HG03097 (cell line): ENCODE measurements around the gene BUB1.
"Not testable (repeated sequence)": the region's sequence is repeated elsewhere in the genome, so short reads cannot be mapped to it uniquely, and the experiment has no call there.

Source experiments
- ATAC-seq: cut with Tn5 transposase; IDR thresholded peaks from one replicate; pipeline ENCODE4 v1.9.1; 2021; ENCODE audit not compliant: unreplicated experiment, low FRiP score

Gene BUB1

DNA sequence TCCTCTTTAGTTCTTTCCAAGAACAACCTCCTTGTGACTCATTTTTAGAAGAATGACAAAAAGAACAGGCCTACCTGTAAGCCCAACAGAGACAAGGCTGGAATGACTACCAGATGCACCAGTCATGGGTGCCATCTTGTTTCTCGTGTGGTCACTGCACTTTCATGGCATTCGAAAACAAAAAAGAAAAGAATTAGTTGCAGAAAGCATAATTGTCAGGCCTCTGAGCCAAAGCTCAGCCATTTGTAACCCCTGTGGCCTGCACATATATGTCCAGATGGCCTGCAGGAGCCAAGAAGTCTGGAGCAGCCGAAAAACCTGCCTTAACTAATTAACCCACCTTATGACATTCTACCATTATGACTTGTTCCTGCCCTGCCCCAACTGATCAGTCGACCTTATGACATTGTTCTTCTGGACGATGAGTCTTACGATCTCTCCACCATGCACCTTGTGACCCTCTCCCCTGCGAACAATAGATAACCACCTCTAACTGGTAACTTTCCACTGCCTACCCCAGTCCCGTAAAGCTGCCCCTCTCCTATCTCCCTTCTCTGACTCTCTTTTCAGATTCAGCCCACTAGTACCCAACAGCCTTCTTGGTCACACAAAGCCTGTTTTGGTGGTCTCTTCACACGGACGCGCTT is 13.9 kb upstream of the BUB1 start:
- no peak for ATAC-seq

DNA sequence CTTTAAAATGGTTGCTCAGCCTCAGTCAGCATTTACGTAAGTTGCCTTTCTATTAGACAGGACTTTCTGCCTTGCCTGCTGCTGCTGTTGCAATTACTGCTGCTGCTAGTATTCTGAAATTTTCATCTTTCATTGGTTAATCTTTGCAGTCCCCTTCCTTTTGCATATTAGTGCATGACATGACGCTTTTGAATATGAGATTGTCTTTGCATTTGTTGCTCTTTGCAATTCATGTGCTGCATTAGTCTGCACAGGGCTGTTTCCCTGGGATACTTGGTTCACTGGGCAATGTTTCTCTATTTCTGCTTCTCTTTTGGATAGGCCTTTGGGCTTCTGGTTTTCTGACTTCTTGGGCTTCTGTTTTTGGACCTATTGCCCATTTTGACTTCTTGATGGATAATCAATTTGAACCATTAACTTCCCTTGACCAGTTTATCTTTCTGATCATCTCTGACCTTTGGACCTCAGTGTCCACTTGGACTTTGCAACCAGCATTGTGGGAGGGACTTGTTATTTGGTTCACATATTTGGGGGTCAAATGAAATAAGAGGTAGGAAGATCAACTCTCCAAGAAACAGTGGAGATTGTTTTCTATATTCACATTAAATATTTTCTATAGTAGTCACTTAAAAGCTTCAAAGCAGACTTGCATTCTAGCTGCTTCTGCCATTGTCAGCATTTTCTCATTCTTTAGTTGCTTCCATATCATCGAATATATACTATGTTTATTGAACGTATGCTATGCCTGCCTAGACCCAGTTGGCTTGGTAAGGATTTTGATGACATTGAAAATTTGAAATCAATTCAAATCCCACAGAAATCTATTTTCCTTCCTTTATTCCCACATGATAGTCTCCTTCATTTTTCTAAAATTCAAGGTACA is 12.5 kb upstream of the BUB1 start:
- ATAC-seq: no peak

DNA sequence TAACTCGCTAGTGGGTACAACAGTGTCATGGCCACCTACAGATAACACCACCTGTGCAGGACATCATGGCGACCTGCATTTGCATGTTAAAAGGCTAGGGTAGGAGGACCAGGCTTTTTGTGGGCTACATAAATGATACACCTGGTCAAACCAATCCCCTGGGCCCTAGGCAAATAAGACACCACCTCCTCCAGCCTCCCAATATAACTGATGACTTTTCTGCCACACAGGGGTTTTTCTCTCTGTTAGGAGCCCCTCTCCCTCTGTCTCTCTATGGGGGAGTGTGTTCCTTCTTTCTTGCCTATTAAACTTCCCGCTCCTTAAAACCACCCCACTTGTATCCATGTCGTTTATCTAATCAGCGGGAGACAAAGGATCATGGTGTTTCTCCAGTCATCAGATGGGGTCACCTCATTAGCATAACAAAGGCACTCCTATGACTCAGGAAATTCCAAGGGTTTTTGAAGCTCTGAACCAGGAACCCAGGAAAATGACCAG is 10.8 kb upstream of the BUB1 start:
- no peak for ATAC-seq

DNA sequence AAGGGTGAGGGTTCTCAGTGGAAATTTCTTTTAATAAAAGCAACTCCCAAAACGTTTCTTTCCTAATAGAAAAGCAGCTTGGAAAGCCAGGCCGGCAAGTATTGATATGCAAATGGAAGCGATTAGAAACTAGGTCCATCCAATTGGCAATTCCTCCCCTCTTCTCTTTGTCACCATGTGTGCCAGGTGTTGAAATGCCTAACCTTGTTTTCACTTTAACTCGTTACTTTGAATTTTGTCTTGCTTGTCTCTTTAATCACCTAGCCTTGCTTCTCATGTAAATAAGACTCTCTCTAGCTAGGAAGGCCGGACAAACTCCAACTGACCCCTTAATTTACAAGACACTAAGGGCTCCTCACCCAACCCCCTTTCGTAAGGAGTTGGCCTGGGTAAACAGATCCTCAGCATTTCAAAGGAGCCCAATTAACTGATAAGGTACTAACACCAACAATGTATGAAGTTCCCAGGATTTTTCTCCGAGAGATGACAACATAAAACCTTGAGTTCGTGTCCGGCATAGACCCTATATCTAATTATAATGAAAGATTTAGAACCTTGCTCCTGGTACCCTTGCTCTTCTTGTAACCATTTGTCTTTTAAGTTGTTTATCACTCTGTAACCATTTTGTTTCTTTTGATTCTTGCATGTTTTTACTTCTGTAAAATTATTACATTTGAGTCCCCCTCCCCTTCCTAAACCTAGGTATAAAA is 10.1 kb upstream of the BUB1 start:
- not testable (repeated sequence) for ATAC-seq

DNA sequence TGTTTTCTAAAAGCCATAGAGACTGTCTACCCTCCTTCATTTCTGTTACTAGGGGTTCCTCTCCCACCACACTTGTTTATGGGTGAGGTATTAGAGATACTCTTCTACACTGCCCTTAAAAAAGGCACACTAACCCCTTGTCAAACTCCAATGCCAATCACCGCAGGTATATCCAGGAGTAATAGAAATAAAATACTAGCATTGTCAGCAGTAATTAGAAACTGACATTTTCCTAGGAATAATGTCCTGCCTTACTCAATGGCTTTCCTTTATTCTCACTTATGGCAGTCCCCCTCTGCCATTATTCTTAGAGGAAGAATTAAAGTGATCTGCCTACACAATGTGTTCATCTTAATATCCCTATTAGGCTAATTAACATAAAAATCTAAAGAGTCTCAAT is 5.0 kb upstream of the BUB1 start:
- no peak for ATAC-seq

DNA sequence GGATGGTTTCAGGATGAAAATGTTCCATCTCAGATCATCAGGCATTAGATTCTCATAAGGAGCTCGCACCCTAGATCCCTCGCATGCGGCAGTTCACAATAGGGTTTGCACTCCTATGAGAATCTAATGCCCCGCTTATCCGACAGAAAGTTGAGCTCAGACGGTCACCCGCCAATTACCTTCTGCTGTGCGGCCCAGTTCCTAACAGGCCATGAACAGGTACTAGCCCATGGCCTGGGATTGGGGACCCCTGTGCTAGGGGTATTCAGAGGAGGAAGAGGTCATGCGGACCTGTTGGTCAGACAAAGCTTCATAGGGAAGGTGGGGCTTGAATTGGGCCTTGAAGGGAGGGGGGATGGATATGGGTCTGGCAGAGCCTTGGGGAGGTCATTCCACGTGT is 4.4 kb upstream of the BUB1 start:
- ATAC-seq: no peak

DNA sequence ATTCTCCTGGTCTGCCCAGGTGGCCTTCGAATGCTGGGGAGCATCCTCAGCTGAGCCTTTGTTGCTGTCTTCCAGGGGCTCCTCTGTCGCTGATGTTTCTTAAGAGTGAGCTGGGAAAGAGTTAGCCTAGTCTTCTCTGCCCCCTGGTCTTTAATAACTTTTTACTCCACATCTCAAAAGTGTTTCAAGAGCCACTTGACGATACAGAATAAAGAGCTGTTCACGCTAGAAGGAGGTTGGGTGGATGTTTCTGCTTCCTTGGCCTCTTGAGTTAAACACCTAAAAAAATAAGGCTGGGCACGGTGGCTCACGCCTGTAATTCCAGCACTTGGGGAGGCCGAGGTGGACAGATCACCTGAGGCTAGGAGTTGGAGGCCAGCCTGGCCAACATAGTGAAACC is 2.8 kb upstream of the BUB1 start:
- no peak for ATAC-seq

DNA sequence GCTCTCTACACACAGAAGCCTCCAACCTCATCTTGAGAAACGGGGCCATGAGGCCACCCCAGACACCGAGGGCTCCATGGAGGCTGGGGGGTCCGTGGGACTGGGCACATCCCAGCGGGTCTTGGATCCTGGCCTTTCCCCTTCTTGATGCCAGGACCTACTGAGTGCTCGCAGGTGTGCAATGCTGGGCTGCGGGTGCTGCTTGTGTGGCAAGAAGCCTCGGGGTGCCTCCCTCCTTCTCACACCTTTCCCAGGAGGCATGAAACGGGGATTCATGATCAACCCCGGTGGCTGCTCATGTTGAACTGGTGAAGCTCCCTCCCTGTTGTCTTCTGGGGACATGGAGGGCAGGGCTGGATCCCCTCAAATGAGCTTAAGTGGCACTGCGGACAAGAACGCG is 2.0 kb upstream of the BUB1 start:
- ATAC-seq: no peak

DNA sequence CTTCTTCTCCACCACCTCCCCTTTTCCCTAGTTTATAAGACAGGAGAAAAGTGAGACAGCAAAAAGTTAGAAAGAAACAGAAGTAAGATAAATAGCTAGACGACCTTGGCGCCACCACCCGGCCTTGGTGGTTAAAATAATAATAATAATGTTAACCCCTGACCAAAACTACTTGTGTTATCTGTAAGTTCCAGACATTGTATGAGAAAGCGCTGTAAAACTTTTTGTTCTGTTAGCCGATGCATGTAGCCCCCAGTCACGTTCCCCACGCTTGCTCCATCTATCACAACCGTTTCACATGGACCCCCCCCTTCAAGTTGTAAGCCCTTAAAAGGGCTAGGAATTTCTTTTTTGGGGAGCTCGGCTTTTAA is 1.5 kb upstream of the BUB1 start:
- ATAC-seq: no peak

DNA sequence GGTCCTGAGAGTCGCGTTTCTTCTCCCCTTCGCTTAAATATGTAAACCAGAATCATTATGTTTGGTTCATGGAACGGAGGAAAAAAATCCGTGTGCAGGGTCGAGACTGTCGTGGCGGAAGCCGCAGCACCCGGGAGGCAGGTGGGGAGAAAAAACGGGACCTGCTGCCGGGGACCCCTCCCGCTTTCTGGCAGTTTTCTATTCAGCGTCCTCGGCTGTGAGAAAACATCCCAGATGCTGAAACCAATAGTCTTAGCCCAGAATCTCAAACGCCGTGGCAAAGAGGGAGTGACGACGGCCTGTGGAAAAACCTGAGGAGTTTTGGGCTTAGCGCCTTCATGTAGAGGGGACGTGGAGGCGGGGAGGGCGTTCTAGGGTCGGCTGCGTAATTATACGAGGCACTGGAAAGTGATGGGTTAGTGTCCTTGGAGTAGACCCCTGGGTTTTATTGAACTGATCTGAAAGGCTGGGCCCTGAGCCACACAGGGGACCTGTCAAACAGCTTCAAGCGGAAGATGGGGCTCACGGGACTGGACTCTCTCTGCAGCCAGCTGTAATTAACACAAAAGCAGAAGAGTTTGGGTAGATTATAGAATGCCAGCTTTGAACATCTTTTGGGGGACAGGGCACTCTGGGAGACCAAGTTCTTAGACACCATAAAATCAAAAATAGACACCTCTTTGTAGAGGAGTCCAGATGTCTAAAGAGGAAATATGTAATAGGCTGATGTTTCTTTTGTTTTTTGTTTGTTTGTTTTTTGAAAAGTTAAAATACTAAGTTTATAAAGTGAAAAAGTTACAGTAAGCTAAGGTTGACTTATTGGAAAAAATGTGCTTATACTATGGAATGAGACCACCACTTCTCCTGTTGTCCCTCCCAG is 834 bp upstream of the BUB1 start:
- no peak for ATAC-seq

DNA sequence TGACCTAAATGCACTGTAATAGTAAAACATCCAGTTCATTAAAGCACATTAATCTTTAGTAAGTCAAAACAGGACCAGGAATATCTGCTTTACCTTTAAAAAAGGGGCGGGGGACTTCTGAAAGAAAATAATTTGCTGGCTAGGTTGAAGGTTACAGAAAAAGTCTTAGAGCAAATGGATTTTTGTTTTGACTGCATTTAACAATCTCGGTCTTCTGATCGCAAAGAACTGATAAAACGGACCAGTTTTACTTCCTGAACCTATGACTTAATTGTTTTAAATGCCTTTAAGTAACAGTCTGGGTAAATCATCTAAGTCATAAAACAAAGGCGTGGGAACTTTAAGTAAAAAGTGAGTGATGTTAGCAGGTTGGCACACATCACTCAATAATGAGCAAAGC is 783 bp downstream of the BUB1 start:
- ATAC-seq: no peak

DNA sequence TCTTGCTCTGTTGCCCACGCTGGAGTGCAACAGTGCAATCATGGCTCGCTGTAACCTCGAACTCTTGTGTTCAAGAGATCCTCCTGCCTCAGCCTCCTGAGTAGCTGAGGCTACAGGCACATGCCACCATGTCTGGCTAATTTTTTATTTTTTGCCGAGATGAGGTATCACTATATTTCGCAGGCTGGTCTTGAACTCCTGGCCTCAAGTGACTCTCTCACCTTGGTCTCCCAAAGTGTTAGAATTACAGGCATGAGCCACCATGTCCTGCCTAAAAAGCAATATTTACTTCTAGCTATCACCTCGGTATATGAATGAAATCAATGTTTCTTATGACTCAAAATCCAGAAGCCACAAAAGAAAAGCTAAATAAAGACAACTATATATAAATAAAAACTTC is 2.2 kb downstream of the BUB1 start:
- no peak for ATAC-seq

DNA sequence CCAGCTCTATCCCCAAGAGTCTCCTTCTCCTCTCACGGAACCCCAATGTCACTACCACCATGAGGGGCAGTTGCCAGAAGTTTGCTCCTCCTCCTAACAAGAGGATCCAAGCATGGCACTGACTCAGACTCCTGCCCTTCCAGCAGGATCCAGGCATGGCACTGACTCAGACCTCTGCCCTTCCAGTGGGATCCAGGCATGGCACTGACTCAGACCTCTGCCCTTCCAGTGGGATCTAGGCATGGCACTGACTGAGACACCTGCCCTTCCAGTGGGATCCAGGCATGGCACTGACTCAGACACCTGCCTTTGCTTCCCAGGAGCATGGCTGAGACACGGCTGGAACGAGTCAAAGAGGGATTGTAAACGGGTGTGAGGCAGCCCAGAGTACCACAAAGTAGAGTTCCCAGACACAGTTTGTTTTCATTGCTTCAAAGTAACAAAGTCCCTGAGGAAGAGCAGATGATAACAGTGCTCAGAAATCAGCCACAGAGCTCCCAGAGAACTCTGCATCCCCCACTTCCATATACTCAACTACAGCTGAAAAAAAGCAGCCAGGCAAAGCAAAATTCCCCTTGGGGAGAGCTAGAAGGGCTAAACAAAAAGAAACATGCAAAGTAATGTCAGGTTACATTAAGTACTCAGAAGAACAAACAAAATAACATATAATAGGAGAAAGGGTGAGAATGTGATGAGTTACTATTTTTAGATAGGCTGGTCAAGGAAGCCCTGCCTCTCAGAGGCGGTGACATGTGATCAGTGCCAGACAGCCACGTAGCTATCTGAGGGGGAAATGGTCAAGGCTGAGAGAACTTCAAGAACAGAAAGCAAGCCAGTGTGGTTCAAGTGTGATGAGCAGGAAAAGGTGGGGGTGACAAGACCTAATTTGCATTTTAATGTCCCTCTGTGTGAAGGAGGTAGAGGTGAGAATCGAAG is 3.0 kb downstream of the BUB1 start:
- peak; percentile 82 for ATAC-seq

DNA sequence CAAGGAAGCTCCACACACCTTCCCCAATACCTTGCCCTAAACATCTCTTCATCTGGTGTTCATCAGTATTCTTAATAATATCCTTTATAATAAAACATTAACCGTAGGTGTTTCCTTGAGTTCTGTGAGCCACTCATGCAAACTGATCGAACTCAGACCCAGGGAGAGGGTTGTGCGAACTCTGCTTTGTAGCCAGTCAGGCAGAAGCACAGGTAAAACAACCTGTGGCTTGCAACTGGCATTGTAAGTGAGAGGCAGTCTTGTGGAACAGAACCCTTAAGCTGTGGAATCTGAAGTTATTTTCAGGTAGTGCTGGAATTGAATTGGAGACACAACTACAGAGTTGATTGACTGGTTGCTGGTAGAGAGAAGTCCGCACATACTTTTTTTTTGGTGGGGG is 4.7 kb downstream of the BUB1 start:
- ATAC-seq: no peak

DNA sequence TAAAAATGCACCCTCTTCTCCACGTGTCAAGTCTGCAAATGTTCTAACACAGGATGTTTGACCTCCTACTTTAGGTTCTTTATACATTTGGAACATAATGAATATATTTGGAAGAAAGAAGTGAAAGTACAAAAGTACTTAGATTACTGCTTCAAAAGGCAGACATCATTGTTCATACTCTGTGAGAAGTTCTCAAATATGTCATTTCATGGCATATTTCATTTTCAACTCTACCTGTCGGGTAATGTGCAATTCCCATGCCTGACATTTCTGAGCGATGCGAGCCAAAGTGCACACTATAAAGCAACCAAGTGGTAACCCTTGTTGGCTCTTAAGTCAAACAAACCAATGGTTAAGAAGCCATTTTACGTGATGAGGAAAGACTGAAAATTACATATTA is 7.0 kb downstream of the BUB1 start:
- no peak for ATAC-seq

DNA sequence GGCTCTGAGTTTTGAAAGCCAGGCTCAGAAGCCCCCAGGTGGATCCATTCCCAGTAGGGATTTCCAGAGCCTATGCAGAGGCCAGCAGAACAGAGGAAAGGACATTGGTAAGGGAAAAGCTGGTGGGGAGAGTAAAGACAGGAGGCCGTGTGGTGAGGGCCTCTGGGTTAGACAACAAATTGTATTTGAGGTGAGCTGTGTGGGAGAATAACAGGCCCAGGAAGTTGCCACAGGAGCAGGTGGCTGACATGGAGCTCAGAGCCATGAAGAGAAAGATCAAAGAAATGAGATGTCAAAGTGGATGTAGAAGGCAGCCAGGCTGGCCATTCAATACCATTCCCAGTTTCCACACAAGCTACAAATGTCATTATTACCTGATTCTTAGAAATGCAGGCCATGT is 8.8 kb downstream of the BUB1 start:
- ATAC-seq: no peak

DNA sequence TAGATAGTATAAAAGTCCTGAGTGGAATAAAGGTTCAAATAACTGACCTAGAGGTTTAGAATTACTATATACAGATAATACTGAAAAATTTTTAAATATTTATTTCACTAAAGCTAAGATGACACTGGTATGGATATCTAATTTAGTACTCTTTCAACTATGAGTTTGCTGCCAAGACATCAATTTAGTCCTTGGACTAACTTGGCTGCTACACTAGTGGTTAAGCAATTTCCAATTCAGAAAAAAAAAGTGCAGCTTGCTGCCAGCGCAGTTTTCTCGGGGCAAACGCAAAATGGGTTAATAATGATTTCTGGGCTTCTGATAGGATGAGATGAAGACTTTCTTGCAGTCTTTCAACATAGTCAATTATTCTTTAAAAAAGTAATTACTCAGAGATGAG is 10.8 kb downstream of the BUB1 start:
- ATAC-seq: no peak

DNA sequence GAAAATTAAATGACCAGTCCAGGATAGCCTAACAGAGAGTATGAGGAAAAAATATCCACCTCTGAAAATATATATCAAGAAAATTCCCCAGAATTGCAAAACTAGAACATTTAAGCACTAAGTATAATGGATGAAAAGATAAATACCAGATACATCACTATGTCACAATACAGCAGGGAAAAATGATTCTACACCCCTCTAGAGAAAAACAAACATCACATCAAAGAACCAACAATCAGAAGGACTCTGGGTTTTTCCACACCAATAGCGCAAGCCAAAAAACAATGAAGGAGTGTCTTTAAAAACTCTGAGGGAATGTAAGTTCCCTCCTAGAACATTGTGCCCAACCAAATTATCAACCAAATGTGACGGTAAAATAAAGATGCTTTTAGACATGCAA is 13.7 kb downstream of the BUB1 start:
- no peak for ATAC-seq

DNA sequence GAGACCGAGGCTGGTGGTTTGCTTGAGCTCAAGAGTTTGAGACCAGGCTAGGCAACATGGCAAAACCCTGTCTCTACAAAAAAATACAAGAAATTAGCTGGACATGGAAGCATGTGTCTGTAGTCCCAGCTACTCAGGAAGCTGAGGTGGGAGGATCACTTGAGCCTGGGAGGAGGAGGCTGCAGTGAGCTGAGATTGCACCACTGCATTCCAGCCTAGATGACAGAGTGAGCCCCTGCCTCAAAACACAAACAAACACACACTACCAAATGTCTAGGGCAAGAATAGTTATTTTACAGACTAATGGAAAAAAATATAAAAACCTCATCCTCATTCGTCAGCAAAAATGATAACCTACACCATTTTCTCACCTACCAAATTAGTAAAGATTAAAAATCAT is 15.3 kb downstream of the BUB1 start:
- ATAC-seq: no peak

DNA sequence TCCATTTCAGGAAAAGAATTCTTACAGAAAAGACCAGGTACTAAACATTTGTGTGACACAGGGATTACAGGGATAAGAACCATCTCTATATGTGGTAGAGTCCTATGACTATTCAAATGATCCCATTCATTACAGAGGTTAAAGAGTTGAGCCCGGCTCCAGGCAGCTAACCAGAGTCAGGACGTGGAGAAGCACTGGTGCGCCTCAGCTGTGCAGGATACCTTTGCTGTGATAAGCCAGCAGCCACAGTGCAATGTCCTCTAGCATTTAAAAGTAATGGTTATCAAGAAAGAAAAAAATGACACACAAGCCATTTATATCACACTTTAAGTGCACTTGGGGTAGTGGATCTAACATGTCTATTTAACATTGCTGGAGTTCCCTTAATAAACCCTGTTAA is 17.3 kb downstream of the BUB1 start:
- ATAC-seq: no peak
